ENCODE measurements around the gene SH3GL2.

GRCh38 chr9:17535176-17535575 is 43.7 kb upstream of the SH3GL2 start:
- TF ChIP-seq POLR2A (IDR thresholded peaks at IDR 0.05; ENCODE audit: low read length) (no peak), GATA1 (IDR thresholded peaks at IDR 0.05; ENCODE audit: low read depth, low read length) (no peak)

Data from erythroblast (primary cell).